HCEC 1CT (cell line): Measurements from ENCODE around the gene GABRR2.
A peak's percentile ranks its signal among the peaks of the same experiment; 100 is the strongest.
"Not testable (repeated sequence)": the region's sequence is repeated elsewhere in the genome, so short reads cannot be mapped to it uniquely, and the experiment has no call there.

Experiments
- DNase-seq: peaks from one replicate; pipeline ENCODE4 v3.0.0-alpha.2; 2017

Gene GABRR2

DNA sequence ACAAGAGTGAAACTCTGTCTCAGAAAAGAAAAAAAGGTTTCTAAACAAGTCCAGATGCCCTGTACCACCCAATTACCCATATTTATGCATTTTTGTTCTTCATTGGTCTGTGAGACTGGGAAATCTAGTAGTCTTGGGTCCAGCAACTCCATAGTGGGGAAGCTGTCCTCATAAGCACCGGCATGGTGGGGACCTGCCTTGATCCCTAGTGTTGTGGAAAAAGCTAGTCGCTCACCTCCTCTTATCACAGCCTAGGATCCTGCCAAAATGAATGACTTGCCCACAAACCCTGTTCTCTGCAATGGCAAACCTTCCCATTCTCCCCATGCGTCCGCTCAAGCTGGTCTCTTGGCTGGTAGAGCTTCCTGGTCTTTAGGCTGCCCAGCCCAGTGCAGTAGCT is 59.7 kb downstream of the GABRR2 start:
- DNase-seq = no peak

DNA sequence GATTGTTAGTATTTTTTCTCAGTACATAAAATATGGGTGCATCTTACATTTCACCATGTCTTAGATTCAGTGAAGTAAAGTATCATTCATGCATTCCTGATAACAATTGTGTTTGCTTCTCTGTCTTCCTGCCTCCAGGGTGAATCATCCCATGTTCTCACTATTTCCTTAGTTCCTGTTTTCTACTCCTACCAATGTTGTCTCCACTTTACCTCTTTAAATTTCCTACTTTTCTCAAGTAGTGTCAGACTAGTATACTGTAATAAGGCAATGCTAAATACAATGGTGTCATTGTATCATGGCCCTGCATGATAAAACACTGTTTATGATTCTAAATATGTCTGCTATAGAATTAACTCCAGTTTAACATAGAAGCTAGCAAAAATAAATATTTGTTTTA is 60.5 kb downstream of the GABRR2 start:
- no peak for DNase-seq

DNA sequence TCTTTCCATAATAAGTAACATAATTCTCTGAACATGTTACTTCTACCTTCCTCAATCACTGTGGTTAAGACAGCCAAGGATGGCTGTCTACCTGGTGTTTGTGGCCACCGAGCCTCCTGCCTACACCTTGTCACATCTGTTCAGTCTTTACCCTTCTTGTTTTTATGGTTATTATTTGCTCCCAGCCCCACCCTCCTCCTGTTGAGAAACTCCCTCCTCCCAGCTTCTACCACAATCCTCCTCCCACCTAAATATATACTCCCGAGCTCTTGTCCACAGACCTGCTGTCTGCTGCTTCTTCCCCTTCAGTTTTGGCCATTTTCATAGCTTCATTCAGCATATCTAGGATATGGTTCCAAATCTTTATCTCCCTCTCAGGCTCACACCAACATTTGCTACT is 62.2 kb downstream of the GABRR2 start:
- no peak for DNase-seq

DNA sequence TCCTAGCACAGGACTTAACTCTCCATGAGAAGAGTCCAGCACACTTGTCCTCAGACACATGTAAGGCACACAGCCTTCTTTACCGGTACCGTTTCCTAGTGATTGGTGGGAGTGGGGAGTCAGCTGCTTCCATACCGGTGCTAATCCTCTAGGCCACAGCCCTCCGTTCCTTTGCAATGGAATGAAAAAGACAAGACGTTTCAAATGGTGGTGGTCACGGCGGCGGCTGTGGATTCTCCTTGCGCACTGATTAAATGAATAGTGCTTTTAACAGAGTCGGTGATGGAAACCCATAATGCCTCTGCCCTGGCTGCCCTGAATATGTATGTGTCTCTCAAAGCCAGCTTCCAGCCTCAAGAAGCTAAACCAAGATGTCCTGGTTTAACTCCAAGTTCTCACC is 63.1 kb downstream of the GABRR2 start:
- DNase-seq = no peak

DNA sequence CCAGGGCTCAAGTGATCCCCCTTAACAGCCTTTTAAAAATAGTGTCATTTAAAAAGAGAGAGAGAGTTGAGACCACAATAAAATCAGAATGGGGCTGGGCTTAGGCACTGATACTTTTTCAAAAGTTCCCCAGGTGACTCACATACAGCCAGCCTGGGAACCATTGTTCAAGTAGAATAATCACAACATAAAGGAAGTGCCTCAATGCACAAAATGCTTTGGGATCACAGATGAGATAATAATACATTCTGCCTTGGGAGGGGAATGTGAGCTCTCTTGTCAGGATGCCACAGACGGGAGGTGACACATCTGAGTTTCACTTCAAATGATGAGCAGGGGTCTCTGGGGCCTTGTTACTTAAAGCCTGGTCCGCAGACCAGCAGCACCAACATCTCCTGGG is 63.9 kb downstream of the GABRR2 start:
- no peak for DNase-seq

DNA sequence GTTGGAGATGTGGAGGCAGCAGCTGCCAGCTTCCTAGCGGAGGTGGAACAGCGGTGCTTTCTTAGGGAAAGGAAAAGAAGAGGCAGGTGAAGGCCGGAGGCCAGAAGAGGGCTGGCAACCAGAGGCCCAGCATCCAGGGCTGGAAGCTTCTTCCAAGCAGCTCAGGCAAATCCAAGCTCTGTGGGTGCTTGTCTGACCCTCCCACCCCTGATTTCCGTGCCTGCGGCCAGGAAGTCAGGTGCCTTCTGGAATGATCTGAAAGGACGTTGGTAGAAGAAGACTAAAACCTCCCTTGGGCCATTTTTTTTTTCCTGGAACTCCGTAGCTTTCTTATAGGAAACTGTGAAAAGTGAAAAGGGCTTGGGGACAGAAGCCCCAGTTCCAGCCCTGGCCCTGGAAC is 64.9 kb downstream of the GABRR2 start:
- no peak for DNase-seq

DNA sequence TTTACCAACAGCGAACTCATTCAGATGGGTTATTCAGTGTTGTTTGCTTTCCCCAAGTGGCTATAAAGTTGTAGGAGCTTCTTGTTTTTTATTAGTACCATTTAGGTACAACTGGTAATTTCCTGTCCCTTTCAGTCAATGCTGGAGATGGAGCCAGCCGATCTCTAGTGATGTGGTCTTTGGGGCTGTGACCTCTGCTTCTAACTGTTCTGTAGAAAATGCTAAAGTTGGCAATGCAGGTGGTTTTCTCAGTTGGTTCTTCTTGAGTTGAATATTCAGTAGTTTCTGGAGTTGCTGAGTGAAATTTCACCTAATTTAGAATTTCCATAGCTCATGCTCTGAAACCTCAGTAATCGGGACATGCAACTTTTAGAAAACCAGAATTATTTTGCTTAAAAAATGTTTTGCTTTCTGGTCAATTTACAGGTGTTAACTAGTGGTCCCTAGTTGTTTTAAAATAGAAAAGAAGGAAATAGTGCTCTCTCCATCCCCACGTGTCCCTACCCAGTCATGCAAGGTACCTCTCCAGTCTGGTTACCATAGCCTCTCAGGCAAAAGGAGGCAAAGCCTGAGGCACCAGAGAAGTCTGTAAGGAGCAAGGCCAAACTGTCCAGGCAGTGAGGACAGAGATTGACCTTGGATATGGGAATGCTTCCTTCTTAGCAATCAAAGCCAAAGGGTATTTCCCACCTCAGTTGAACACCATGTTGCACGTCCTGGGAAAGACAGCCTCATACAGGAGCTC is 70.7 kb downstream of the GABRR2 start:
- DNase-seq = no peak

DNA sequence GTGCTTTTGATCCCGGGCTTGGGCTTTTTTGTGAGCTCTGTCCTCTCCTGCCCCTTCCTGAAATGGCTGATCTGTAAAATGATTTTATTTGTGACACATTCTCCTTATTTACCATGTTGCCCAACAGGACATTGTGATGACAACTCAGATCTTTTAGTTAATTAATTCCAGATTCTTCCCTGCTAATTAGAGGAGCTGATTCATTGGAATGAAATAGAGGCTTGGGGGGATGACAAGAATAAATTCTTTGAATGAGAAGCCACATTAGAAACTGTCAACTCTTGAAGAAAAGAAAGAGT is 71.8 kb downstream of the GABRR2 start:
- DNase-seq = no peak

DNA sequence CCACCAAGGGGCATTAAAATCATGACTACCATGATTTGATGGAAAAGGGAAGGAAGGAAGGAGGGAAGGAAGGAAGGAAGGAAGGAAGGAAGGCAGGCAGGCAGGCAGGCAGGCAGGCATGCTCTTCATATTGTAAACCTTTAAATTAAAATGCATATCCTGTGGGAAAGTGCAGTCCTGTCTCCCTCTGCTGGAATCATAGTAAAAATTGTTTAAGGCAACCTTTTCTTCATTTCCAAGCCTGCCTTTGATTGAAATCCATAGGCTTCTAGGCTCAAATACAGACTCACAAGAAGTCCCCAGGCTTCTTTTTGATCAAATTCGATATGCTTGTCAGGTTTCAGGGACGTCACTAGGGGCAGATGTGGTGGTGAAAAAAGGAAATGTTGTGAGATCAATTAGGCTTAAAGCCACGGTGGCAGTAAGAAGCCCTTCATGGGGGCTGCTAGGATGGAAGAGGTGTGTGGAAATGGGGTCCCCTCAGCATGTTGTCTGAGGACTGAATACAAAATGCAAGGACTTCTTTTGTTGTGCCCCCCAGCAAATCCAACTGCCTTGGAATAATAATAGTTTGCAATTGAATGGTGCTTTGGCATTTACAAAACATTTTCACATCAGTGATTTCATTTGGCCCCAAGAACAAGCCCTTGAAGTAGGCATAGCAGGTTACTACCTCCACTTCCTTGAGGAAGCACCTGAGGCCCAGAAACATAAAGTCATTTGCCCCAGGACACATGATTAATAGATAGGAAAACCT is 72.3 kb downstream of the GABRR2 start:
- peak; percentile 51 for DNase-seq

DNA sequence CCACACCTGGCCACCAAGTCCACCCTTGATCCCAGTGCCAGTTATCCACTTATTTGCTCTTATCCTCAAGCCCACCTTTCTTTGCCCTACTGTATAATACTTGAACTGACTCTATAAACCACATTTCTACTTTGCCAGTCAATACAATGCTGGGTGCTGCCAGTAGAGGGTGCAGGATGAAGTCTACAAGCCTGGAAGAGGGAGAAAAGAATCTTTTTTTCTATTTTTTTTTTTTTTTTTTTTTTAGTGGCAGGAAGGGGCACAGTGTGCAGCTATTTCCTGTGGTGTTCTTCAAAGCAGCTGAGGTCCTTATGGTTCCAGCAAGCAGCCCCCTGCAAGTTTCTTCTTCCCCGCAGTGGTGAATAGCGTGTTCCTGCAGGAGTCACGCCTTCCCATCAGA is 75.8 kb downstream of the GABRR2 start:
- DNase-seq = no peak

DNA sequence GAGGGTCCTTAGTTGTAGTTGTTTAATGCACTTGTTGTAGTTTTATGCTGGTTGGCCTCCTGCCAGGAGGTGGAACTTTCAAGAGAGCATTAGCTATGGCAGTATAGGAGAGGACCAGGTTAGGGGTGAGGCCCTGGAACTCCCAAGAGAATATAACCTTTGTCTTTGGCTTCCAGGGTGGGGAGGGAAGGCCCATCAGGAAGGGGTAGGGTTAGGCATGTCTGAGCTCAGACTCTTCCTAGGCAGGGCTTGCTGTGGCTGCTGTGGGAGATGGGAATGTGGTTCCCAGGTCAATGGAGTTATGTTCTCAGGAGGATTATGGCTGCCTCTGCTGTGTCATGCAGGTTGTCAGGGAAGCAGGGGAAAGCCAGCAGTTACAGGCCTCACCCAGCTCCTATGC is 77.9 kb downstream of the GABRR2 start:
- DNase-seq = no peak

DNA sequence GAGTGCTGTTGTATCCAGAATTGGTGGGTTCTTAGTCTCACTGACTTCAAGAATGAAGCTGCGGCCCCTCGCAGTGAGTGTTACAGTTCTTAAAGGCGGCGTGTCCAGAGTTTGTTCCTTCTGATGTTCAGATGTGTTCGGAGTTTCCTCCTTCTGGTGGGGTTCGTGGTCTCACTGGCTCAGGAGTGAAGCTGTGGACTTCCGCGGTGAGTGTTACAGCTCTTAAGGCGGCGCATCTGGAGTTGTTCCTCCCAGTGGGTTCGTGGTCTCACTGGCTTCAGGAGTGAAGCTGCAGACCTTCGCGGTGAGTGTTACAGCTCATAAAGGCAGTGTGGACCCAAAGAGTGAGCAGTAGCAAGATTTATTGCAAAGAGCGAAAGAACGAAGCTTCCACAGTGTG is 81.5 kb downstream of the GABRR2 start:
- DNase-seq = not testable (repeated sequence)

DNA sequence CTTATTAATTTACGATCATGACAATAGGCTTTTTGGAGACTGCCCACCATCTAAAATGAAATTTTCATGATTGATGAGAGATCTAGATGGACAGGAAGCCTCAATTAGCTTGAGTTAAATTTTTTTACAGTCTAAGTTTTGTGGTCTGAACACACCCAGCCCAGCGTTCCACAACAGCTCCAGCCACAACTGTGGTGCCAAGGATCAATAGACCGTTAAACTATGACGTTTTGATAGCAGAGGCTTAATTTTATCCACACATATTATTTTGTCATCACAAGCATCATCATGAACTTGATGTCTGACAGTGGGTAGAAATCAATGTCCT is 92.4 kb downstream of the GABRR2 start:
- no peak for DNase-seq

DNA sequence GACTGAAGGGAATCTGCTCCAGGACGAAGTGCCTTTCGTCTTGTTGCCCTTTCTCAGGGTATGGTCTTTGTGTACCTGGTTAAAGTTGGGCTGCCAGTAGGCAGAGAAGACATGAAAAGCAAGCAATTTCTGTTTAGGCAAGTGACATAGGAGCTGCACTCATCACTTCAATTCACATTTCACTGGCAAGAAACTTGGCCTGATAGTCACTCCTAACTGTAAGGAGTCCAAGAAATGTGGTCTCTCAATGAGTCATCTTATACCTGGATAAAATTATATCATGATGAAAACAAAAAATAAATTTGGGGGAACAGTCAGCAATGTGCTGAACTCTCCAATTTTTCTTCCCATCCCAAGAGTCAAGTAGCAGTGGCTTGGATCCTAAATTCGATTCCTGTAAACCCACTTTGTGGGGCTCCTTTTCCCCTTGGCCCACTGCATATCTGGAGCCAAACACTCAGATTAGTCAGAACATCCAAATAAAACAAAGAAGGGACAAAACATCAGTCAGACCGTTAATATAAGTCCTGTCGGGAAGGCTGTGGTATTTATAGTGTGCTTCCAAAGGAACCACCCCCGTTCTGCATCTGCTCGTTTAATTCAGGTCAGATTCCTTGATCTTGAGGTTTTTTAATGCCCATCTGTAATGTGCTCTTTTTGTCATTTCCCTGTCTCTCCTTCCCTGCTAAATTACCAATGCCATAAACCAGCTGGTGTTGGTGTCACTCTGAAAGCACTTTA is 93.0 kb downstream of the GABRR2 start:
- no peak for DNase-seq

DNA sequence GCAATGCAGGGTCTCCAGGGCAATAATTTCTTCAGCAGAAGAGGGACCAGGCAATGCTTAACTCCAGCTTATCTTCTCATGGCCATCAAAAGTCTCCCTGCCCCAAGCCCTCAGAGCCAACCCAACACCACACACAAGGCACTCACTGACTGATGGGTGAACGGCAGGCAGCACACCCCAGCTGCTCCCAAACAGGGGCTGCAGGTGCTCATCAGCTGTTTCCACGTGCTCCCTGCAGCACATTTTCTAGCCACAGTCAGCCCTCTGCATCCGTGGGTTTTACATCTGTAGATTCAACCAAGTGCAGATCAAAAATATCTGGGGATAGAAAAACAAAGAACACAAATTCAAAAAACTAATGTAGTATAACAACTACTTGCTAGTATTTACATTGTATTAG is 94.0 kb downstream of the GABRR2 start:
- no peak for DNase-seq

DNA sequence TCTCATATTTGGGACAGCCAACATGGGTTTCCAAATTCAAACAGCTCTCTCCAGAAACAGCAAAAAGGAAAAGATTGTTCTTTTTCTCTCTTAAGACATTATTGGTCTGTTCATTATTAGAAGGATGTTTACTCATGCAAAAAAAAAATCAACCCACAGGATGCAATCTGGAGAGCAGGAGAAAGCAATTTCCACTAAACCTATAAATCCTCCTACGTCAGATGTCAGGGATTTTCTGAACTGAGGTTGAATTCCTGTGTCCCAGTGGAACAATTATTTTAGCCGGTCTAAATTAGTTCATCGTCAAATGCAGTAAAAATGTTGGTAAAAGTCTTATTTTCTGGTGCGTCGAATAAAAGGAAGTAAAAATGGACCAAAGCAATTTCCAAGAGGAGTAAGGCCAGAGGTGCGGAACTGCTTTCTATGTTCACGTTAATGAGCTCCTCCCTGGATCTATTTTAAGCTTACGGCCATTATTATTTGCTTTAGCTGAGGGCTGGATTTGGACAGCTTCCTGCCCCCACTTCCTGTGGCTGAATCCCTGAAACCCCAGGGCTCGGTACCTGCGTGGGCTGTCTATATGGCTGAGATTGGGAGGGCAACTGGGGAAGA is 97.7 kb downstream of the GABRR2 start, which contains the start of gene GABRR1:
Gene GABRR1, minus strand, starts transcription at position 60 of the 612 bp plus-strand sequence. Its CDS starts 36 bp downstream, at position 24.
- no peak for DNase-seq

DNA sequence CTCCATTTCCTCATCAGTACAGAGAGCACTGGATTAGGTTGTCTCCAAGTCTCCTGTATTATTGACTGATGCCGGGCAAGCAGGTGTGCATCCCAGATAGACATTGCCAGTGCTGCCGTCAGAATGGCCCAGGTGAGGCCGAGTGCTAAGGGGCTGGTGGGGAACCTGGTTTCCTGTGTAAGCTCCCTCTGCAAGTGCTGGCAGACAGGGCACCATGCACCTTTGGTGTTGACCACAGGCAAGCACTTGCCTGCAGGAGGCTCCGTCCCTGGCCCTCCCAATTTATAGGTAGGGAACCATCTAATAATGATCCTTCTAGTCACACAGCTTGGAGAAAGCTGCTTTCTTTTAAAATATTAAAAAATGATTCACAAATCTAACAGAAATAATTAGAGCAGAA is 98.7 kb downstream of the GABRR2 start:
- DNase-seq = no peak

DNA sequence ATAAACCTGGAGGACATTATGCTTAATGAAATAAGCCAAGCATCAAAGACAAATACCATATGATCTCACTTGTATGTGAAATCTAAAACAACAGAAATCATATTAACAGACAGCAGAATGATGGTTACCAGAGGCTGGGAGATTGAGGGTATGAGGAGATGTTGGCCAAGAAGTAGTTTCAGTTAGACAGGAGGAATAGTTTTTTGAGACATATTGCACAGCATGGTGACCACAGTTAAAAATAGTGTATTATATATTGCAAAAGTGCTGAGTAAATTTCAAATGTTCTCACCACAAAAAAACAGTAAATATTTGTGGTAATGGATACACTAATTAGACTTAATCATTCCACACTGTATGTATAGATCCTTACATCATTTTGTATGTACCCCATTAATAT is 99.7 kb downstream of the GABRR2 start:
- DNase-seq = no peak

DNA sequence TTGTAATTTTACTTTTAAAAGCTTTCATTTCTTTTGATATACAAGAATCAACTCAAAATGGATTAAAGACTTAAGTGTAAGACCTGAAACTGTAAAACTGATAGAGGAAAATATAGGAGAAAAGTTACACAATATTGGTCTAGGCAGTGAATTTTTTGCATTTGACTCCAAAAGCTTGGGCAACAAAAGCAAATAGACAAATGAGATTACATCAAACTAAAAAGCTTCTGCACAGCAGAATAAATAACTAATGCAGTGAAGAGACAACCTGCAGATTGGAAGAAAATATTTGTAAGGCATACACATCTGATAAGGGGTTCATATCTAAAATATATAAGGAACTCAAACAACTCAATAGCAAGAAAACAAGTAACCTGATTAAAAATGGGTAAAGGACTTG is 100.9 kb downstream of the GABRR2 start:
- DNase-seq = no peak

DNA sequence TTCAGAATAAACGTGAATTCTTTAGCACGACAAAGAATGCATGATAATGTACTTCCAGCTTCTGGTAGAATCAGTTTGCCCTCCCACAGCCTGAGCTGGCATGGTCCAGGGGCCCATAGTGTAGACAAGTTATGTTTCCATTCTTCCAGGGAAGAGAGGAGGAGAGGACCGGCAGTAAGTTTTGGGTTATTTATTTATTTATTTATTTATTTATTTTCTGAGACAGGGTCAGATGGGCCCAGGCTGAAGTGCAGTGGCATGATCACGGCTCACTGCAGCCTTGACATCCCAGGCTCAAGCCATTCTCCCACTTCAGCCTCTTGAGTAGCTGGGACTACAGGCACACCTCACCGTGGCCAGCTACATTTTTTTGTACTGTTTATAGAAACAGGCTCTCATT is 102.6 kb downstream of the GABRR2 start:
- no peak for DNase-seq

DNA sequence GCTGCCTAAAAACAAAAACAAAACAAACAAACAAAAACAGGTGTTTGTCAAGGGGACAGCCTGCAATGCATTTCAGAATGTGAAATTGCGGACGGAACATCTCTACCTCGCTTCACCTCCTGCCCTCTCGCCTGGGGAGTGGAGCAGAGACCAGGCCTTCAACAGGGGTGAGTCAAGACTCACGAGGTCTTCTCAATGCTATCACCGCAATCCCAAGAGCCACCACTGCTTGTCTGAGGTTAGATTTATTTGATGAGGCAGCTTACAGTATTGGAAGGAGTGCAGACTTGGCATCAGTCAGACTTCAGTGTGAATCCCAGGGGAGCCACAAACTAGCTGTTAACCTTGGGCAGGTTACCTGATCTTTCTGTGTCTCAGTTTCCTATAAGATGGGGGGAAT is 105.6 kb downstream of the GABRR2 start:
- no peak for DNase-seq

DNA sequence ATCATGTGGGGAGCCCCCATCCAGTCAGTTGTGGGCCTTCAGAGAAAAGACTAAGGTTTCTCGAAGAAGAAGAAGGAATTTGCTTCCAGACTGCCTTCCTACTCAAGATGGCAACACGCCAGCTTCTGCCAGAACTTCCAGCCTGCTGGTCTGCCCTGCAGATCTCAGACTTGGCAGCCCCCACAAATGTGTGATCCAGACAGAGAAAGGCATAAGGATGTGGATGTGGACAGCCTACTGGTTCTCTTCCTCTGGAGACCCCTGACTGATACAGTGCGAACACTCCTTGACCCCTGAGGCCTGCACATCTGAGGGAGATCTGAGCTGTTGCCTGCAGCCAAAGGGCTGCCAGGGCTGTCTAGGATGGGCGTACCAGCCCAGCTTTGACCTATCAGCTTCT is 106.5 kb downstream of the GABRR2 start:
- no peak for DNase-seq
